MV-4-11 (cell line): ENCODE data around the gene MEX3B.
"Not testable (repeated sequence)": the region's sequence is repeated elsewhere in the genome, so short reads cannot be mapped to it uniquely, and the experiment has no call there.

ENCODE experiments used
- DNase-seq: peaks from one replicate; lab custom pipeline; 2025; lab: John Stamatoyannopoulos, UW

MEX3B gene

DNA sequence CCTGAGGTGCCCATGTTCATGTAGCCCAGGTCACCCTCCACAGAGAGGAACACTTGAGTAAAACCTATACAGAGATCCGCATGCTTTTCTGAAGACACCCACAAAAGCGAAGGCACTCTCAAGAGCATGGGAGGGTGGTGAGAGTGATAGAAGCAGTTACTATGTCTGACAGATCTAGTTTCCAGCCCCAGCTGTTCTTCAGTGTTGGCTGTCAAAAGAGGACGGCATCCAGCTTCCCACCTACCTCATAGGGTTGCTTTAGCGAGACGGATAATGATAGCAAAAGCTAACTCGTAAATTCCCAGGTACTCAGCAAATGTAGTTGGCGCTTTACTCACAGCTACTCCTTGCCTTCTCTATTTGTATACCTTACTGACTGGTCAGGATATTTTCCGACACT lies 3.0 kb upstream of the MEX3B start:
- DNase-seq, result no peak

DNA sequence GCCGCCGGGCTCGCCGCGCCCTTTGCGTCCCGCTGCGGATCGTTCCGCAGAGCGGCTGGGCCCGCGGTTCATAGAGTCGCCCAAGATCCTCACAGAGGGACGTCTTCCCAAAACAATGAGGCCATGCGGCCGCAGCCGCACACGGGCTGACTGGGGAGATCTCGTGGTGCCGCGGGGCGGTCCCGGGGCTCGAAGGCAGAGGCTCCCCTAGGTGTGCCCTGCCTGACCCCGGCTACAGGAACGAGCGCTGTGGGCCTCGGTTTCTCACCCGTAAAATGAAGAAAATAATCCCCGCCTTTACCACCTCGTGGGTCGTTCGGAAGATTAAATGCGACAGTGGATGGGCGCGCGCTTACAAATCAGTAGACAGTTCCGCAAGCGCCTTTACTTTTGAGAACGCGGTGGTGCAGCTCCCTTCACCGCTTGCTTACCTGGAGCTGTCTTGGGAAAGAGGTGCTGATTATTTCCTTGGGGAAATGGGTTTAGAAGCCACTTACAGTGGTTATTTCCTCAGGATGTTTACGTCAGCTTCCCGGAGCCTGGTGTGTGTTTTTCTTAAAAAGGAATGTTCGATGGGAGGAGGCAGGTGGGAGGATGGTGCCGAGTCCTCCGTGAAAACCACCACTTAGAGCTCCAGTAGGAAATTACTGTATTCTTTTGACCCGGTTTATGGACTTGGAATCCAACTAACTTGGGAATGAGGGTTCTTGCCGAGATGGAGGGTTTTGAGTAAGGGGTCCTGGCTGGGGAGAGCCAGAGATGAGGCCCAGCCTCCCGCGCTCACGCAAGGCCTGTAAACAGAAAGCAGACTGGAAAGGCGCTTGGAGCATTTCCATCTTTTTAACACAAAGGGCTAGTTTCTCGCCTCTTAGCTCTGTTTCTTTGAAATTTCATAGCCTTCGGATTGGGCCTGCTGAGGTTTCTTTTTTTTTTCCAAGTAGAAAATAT lies 1.9 kb upstream of the MEX3B start:
- no peak for DNase-seq

DNA sequence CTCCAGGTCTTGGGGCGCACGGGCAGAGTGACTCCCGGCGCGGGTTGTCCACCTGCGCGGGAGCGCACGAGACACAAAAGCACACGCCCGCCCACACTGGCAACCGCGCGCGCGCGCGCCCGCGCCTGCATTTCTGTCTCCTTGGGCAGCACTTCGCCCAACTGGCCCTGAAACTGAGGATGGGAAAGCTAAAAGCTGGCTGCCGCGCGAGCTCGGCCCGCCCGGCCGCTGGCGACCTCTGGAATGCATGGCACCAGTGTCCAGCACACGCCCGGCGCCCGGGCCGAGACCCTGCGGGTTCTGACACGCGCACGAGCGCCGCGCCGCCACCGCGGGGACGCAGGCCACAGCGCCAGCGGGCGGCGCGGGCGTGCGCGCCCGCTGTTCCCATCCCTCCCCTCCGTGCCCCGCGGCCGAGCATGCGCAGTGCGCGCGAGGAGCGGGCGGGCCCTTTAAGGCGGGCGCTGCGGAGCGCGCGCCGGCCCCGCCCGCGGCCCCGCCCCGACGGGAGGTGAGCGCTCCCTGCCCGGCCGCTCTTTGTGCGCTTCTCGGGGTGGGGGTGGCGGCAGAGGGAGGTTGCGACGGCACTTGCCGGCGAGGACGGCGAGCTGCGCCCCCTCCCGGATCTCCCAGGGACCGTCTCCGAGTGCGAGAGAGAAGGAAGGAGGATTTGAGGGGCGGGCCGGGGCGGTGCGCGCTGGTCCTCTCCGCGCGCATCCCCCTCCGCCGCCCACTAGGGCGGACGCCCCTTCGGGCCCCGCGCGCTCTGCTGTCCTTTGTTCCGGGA lies 1.0 kb upstream of the MEX3B start:
- peak; percentile 79 for DNase-seq

DNA sequence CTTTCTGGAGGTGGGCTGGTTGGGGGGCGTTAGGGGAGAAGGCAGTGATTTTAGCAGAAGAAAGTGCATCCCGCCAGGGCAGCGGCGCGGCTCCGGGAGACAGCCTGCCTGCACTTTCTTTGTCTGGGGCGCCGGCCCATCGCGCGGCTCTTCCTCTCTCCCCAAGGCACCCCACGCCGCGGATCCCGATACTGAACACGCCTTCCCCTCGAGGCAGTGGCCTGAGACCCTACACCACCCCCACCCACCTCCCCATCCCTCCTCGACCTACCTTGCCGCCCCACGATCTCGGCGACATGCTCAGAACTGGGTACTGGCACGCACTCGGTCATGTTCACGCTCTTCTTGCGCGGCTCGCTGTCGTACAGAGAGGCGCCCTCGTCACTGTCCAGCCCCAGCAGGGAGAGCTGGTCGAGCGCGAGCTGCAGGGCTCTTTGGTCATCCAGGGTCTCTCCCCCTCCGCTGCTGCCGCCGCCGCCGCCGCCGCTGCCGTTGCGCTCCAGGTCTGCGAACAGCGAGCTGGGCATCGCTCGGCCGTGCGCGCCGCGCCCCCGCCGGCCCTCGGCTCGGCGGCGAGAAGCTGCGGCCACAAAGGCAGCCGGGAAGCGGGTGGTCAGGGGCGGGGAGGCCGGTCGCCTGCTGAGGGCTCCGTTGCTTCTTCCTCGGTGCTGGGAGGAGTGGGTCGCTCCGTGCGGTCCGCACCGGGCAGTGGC lies 483 bp downstream of the MEX3B start:
- DNase-seq, result no peak

DNA sequence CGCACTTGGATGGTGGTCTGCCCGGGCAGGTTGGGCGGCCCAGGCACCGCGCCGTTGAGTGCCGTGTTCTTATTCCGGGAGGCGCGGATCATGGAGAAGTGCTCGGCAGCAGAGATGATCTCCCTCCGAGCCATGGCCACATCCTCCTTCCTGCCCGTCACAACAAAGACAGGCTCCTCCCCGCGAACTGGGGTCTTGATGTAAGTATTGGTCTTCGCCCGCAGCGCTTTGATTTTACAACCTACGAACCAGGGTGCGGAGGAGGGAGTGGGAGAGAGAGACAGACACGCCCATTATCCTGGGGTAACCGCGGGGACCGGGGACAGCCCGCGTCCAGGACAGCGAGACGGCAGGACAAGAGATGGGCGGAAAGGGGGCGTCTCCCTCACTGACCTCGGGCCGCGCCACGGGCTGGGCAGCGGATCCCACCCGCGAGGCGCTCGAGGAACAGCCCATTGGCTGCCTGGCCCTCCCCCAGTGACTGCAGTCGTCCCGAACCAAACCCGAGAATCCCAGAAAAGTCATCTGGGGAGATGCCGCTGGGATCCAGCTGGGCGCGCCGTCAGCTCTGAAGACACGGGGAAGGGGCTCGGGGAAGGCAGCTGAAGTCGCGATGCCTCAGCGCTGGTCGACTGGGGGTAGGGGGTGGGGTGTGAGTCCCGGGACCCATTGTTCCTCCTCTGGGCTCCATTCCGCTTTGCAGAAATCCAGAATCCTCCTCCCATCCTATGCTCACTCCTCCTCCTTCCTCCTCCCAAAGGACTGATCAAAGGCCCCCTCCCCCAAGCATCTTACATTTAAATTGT lies 1.2 kb downstream of the MEX3B start:
- no peak for DNase-seq

DNA sequence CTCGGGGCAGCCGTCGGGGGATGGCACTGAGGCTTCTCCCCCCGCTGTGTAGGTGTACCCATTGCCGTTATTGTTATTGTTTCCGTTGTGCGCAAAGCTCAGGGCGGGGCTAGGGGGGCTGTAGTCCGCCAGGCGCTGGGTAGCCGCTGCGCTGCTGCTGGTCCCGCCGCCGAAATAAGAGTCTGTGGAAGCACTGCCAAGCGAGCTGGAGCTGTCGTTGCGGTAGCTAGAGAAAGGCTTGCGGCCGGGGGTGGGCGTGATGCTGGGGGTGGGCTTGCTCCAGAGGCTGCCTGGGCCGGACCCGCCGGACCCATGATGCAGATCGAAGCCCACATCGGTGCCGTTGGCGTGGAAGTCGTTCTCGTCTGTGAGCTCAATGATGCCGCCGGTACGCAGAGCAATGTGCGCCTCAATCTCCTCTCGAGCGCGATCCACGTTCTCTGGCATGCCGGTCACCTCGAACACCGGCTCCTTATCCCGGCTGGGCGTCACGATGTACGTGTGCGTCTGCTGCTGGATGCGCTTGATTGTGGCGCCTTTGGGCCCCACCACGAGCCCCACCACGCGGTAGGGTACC lies 1.9 kb downstream of the MEX3B start:
- no peak for DNase-seq

GRCh38 chr15:82043130-82043673 lies 2.6 kb downstream of the MEX3B start:
- no peak for DNase-seq

GRCh38 chr15:82040862-82041261 lies 5.0 kb downstream of the MEX3B start:
- DNase-seq, result no peak

GRCh38 chr15:82040390-82040789 lies 5.4 kb downstream of the MEX3B start:
- DNase-seq, result no peak

DNA sequence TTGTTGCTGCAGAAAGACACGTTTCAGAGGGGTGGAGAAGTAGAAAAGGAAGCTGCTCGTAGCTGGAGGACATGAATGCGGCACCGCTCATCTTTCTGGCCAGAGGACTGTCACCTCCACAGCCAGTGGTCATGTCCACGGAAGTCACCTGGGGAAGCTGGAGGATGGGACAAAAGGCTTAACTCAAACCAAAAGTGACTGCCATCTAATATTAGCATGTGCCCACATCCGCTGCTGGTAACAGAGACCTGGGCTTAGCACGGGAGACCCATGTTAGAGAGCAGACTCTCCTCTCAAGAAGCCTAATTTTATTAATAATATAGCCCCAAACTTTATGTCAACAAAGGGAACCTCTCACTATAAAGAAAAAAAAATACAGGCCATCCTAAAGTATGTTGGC lies 5.9 kb downstream of the MEX3B start:
- no peak for DNase-seq

DNA sequence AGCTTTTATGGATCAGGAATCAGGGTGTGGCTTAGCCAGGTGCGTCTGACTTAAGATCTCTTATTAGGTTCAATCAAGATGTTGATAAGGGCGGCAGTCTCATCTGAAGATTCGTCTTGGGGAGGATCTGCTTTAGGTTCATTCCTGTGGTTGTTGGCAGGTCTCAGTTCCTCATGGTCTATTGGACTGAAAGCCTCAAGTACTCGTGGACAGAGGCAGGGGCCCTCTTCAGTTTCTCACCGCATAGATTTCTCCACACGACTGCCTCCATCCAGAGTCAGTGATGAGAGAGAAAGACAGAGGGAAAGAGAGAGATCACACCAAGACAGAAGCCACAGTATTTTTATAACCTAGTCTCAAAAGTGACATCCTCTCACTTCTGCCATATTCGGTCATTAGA lies 9.4 kb downstream of the MEX3B start:
- peak; percentile 47 for DNase-seq

DNA sequence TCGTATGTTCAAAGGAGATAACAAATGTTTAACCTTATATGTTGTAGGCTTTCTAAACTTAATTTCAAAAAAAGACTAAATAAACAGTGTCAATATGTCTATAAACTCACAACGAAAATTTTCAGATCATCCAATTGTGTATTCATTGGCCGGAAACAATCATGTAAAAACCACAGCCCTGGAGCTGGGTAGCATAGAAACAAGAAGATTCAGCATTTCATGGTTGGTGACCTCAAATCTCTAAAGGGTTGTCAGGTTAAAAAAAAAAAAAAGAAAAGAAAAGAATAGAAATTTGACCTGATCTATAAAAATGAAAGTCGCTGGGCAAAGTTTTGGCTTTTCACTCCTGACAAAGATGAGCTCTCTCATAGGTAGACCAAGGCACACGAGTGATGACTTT lies 13.9 kb downstream of the MEX3B start:
- DNase-seq, result no peak

- no peak for DNase-seq
Observed at GRCh38 chr15:82030176-82030575, 15.6 kb downstream of the MEX3B start.

- not testable (repeated sequence) for DNase-seq
Observed at GRCh38 chr15:82028163-82028562, 17.7 kb downstream of the MEX3B start.

DNA sequence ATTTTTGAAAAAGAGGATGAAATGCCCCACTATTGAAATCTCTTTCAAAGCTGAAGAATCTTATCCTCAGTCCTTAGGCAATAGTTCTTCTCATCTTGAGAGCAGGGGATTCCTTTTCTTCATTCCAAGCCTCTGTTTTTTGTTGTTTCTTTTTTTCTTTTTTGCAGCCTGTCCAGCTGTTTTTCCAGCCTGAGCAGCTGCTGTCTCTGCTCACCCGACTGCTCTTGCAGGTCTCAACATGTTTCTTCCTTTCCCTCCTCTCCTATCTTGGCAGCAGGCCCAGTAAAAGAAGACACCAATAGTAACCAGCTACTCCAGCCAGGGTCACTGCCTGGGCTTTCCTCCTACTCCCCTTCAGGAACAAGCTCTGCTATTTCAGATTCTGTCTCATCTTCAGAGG lies 23.8 kb downstream of the MEX3B start:
- no peak for DNase-seq

GRCh38 chr15:82020625-82021394 lies 25.0 kb downstream of the MEX3B start:
- no peak for DNase-seq

DNA sequence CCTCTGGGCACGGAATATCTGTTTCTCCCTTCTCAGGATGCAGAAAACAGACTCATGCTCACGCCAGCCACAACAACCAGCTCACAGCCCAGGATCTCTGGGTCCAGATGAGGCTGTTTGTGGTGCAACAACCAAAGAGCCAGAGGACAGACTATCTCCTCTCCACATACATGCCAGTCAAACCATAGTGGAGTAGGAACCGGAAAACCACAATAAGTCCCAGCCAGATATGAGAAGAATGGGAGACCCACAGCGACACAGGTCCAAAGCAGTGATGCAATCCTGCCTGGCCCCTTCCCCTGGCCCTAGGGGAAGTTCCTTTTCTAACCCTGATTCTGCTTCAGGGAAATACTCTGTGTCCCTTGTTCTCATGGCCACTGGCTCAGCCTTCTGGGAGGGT lies 27.6 kb downstream of the MEX3B start:
- peak; percentile 97 for DNase-seq

GRCh38 chr15:82017656-82018055 lies 28.2 kb downstream of the MEX3B start:
- DNase-seq, result no peak

DNA sequence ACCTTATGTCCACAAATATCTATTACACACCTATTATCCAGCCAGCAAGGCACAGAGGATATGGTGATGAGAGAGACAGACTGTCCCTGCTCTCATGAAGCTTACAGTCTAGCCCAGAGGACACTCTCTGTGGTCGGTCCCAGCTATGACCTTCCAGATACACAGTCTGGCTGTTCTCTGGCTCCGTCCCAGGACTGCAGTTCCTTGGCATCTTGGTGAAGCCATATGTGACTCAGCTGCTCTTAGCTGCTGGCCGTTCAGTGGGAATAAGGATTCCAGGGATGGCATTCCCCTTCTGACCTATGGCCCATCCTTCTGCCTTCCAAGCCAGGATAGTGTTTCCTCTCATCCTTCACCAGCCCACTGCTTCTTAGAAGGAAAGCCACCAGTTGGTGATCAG lies 30.8 kb downstream of the MEX3B start:
- DNase-seq, result no peak

- DNase-seq, result no peak
Observed at GRCh38 chr15:82012908-82013307, 32.9 kb downstream of the MEX3B start.
